Effector memory CD8-positive, alpha-beta T cell (primary cell): ENCODE data around the gene SHH.

ENCODE experiments used
- ATAC-seq: fragments of 150-1000 bp; cut with Tn5 transposase; replicated peaks from 2 replicates; pipeline ENCODE4 v1.10.0; 2021; ENCODE audit warnings: mild to moderate bottlenecking, moderate library complexity
- DNase-seq, 3 experiments: peaks; one replicate each; pipeline ENCODE4 v3.0.0; 2021
- H3K27ac Mint-ChIP-seq, 2 donors: one replicate each; pipeline ENCODE4 v1.8.0; 2022; ENCODE audit warnings: mild to moderate bottlenecking in 2 of 2, mixed read lengths in 2 of 2, moderate library complexity in 2 of 2
- H3K27me3 Mint-ChIP-seq, 2 donors: one replicate each; pipeline ENCODE4 v1.8.0; 2022; ENCODE audit warnings: mixed read lengths in 2 of 2
- H3K36me3 Mint-ChIP-seq: one replicate; pipeline ENCODE4 v1.8.0; 2022; ENCODE audit warnings: mild to moderate bottlenecking, moderate library complexity, mixed read lengths; ENCODE audit not compliant: insufficient read depth
- H3K4me1 Mint-ChIP-seq, 2 donors: one replicate each; pipeline ENCODE4 v1.8.0; 2022; ENCODE audit warnings: low read depth in 2 of 2, mixed read lengths in 2 of 2
- H3K4me3 Mint-ChIP-seq, 2 donors: one replicate each; pipeline ENCODE4 v1.8.0; 2022; ENCODE audit warnings: mild to moderate bottlenecking in 2 of 2, mixed read lengths in 2 of 2, moderate library complexity in 2 of 2
- H3K9me3 Mint-ChIP-seq, 2 donors: one replicate each; pipeline ENCODE4 v1.8.0; 2022; ENCODE audit warnings: mixed read lengths in 2 of 2

Gene SHH

GRCh38 chr7:155803418-155804376 is 8.6 kb downstream of the SHH start:
- Mint-ChIP-seq H3K9me3 (no peaks in the 10 kb centered on the region), H3K36me3 (peaks cover 3% of the 10 kb centered on the region), H3K4me3 (peak overlapping the region; percentile 68 to 82), H3K27ac (no peak overlapping the region), H3K27me3 (peaks cover 59 to 73% of the 10 kb centered on the region in 2 donors), H3K4me1 (peaks cover 3 to 14% of the 10 kb centered on the region in 2 donors)
- DNase-seq (no peak), ATAC-seq (no peak)

GRCh38 chr7:155802906-155803417 is 9.3 kb downstream of the SHH start:
- Mint-ChIP-seq H3K4me1 (peaks cover 3 to 14% of the 10 kb centered on the region in 2 donors), H3K27me3 (peaks cover 63 to 74% of the 10 kb centered on the region in 2 donors), H3K27ac (no peak overlapping the region), H3K4me3 (peak overlapping the region; percentile 68 to 82), H3K9me3 (no peaks in the 10 kb centered on the region), H3K36me3 (peaks cover 3% of the 10 kb centered on the region)
- no peak for DNase-seq
- ATAC-seq, result no peak

GRCh38 chr7:155802291-155802690 is 10.0 kb downstream of the SHH start:
- peaks cover 3 to 9% of the 10 kb centered on the region in 2 donors for H3K4me1 Mint-ChIP-seq
- H3K4me3 Mint-ChIP-seq, result peak overlapping the region; percentile 46 to 71
- no peak overlapping the region for H3K27ac Mint-ChIP-seq
- DNase-seq (no peak), ATAC-seq (no peak)
- H3K9me3 Mint-ChIP-seq, result no peaks in the 10 kb centered on the region
- peaks cover 3% of the 10 kb centered on the region for H3K36me3 Mint-ChIP-seq
- peaks cover 56 to 68% of the 10 kb centered on the region in 2 donors for H3K27me3 Mint-ChIP-seq

GRCh38 chr7:155800741-155801267 is 11.5 kb downstream of the SHH start:
- H3K27me3 Mint-ChIP-seq, result peaks cover 44 to 55% of the 10 kb centered on the region in 2 donors
- ATAC-seq (no peak), DNase-seq (no peak)
- H3K4me3 Mint-ChIP-seq, result no peak overlapping the region
- peaks cover 3 to 7% of the 10 kb centered on the region in 2 donors for H3K4me1 Mint-ChIP-seq
- H3K36me3 Mint-ChIP-seq, result peaks cover 3% of the 10 kb centered on the region
- H3K27ac Mint-ChIP-seq, result no peak overlapping the region
- H3K9me3 Mint-ChIP-seq, result no peaks in the 10 kb centered on the region

- H3K4me1 Mint-ChIP-seq, result peaks cover 3 to 7% of the 10 kb centered on the region in 2 donors
- no peak overlapping the region for H3K4me3 Mint-ChIP-seq
- no peaks in the 10 kb centered on the region for H3K9me3 Mint-ChIP-seq
- H3K27me3 Mint-ChIP-seq, result peaks cover 44 to 55% of the 10 kb centered on the region in 2 donors
- H3K36me3 Mint-ChIP-seq, result peaks cover 3% of the 10 kb centered on the region
- DNase-seq (no peak), ATAC-seq (no peak)
- H3K27ac Mint-ChIP-seq, result no peak overlapping the region
These were observed 12.0 kb downstream of the SHH start for GRCh38 chr7:155800301-155800700.

GRCh38 chr7:155799514-155799913 is 12.7 kb downstream of the SHH start:
- H3K4me1 Mint-ChIP-seq, result peaks cover 3 to 7% of the 10 kb centered on the region in 2 donors
- ATAC-seq, result no peak
- H3K27me3 Mint-ChIP-seq, result peaks cover 44 to 55% of the 10 kb centered on the region in 2 donors
- H3K4me3 Mint-ChIP-seq, result no peak overlapping the region
- H3K9me3 Mint-ChIP-seq, result no peaks in the 10 kb centered on the region
- H3K27ac Mint-ChIP-seq, result no peak overlapping the region
- DNase-seq, result no peak
- H3K36me3 Mint-ChIP-seq, result peaks cover 3% of the 10 kb centered on the region

GRCh38 chr7:155798673-155799439 is 13.4 kb downstream of the SHH start:
- peaks cover 44 to 54% of the 10 kb centered on the region in 2 donors for H3K27me3 Mint-ChIP-seq
- H3K4me3 Mint-ChIP-seq, result no peak overlapping the region
- DNase-seq (no peak), ATAC-seq (no peak)
- no peaks in the 10 kb centered on the region for H3K9me3 Mint-ChIP-seq
- H3K27ac Mint-ChIP-seq, result peak overlapping the region in 1 of 2 donors; percentile 29
- peaks cover 3 to 7% of the 10 kb centered on the region in 2 donors for H3K4me1 Mint-ChIP-seq
- H3K36me3 Mint-ChIP-seq, result peaks cover 3% of the 10 kb centered on the region

GRCh38 chr7:155797262-155798250 is 14.7 kb downstream of the SHH start:
- Mint-ChIP-seq H3K27me3 (peaks cover 38 to 44% of the 10 kb centered on the region in 2 donors), H3K36me3 (no peaks in the 10 kb centered on the region), H3K4me3 (no peak overlapping the region), H3K27ac (no peak overlapping the region), H3K9me3 (no peaks in the 10 kb centered on the region), H3K4me1 (peaks cover 0 to 2% of the 10 kb centered on the region in 2 donors)
- ATAC-seq (no peak), DNase-seq (no peak)

- peak; percentile 57 to 62 (median 60) for DNase-seq
- Mint-ChIP-seq H3K4me3 (no peak overlapping the region), H3K36me3 (no peaks in the 10 kb centered on the region), H3K27ac (no peak overlapping the region), H3K27me3 (peaks cover 33 to 37% of the 10 kb centered on the region in 2 donors), H3K9me3 (no peaks in the 10 kb centered on the region), H3K4me1 (peaks cover 0 to 2% of the 10 kb centered on the region in 2 donors)
- ATAC-seq, result peak; percentile 74
These were observed 15.6 kb downstream of the SHH start for GRCh38 chr7:155796381-155797261.

GRCh38 chr7:155795951-155796350 is 16.3 kb downstream of the SHH start:
- H3K27ac Mint-ChIP-seq, result no peak overlapping the region
- no peak overlapping the region for H3K4me3 Mint-ChIP-seq
- no peaks in the 10 kb centered on the region for H3K36me3 Mint-ChIP-seq
- H3K4me1 Mint-ChIP-seq, result peaks cover 0 to 2% of the 10 kb centered on the region in 2 donors
- no peaks in the 10 kb centered on the region for H3K9me3 Mint-ChIP-seq
- DNase-seq (no peak), ATAC-seq (no peak)
- peaks cover 27 to 30% of the 10 kb centered on the region in 2 donors for H3K27me3 Mint-ChIP-seq

GRCh38 chr7:155795401-155795800 is 16.9 kb downstream of the SHH start:
- DNase-seq (no peak), ATAC-seq (no peak)
- Mint-ChIP-seq H3K4me1 (peaks cover 0 to 2% of the 10 kb centered on the region in 2 donors), H3K27me3 (peaks cover 22 to 25% of the 10 kb centered on the region in 2 donors), H3K4me3 (no peak overlapping the region), H3K36me3 (no peaks in the 10 kb centered on the region), H3K27ac (no peak overlapping the region), H3K9me3 (no peaks in the 10 kb centered on the region)
